Sigmoid colon (tissue), 7 donors: ENCODE results near the gene CYP27B1. TPM values are rescaled to one million over a fixed set of nuclear protein-coding genes. Genes with fewer than 3 reads are reported as not detected.

Experiments used
- DNase-seq: peaks from one replicate; pipeline ENCODE4 v3.0.0-alpha.2; 2019
- H3K27ac ChIP-seq, 4 donors: fragments of 200-600 bp; sonication (generic); one replicate each; pipeline ENCODE4 v1.5.1; 2016 to 2019; ENCODE audit warnings: mild to moderate bottlenecking in 1 of 4
- H3K27me3 ChIP-seq, 3 donors: fragments of 200-600 bp; sonication (generic); one replicate each; pipeline ENCODE4 v1.5.1; 2019; ENCODE audit warnings: mild to moderate bottlenecking in 1 of 3
- H3K36me3 ChIP-seq, 4 donors: fragments of 200-600 bp; sonication (generic); one replicate each; pipeline ENCODE4 v1.5.1; 2016 to 2019
- H3K4me1 ChIP-seq, 4 donors: fragments of 200-600 bp; sonication (generic); one replicate each; pipeline ENCODE4 v1.5.1; 2017 to 2019
- H3K4me3 ChIP-seq, 4 donors: fragments of 200-600 bp; sonication (generic); one replicate each; pipeline ENCODE4 v1.5.1; 2017 to 2019; ENCODE audit warnings: mild to moderate bottlenecking in 2 of 4, moderate library complexity in 1 of 4
- H3K9me3 ChIP-seq, 4 donors: fragments of 200-600 bp in 3 of 4; sonication (generic) in 3 of 4; one replicate each; pipeline versions ENCODE4 v1.5.1 to v1.6.1; 2013 to 2019
- EP300 ChIP-seq, 4 donors: sonication (generic); formaldehyde crosslinking; IDR thresholded peaks; one replicate each; pipeline ENCODE4 v1.6.1; 2017; ENCODE audit warnings: antibody characterized with exemption in 4 of 4
- POLR2A ChIP-seq, 2 donors: fragments of 450-650 bp; IDR thresholded peaks; one replicate each; pipeline ENCODE4 v1.6.1; 2016; ENCODE audit warnings: antibody characterized with exemption in 2 of 2, mild to moderate bottlenecking in 2 of 2, moderate library complexity in 2 of 2
- POLR2AphosphoS5 ChIP-seq, 4 donors: sonication (generic); formaldehyde crosslinking; IDR thresholded peaks; one replicate each; pipeline ENCODE4 v1.6.1; 2017; ENCODE audit warnings: antibody characterized with exemption in 4 of 4
- WGBS, 2 donors: extraction: QIAGEN DNeasy Blood & Tissue Kit; methylation state at CpG; one replicate each; pipeline ENCODE4 v1.1.7; 2013; 5-methylcytosine and 5-hydroxymethylcytosine counted together
- intact Hi-C: fragments of 100-400 bp; cut with DNase I; formaldehyde crosslinking; loops from one replicate; pipeline ENCODE4 v1.15.1; 2023
- polyA plus RNA-seq, 3 donors: library from polyadenylated mRNA; stranded (reverse); fragments of 200-250 nt; gene quantifications; one replicate each; pipeline ENCODE4 v1.2.3, GENCODE V29; 2013
- total RNA-seq, 4 donors: library from RNA; depleted of rRNA; stranded (reverse); fragments of >200 nt; gene quantifications; one replicate each; pipeline ENCODE4 v1.1.0, GENCODE V29; 2016
- TF ChIP-seq, protein P1 (sequence below), 4 experiments: fragments of 450-650 bp in 3 of 4; fragments of 200-600 bp in 1 of 4; IDR thresholded peaks; one replicate each; pipeline ENCODE4 v1.5.1; 2016 to 2019; ENCODE audit warnings: antibody characterized with exemption in 4 of 4, mild to moderate bottlenecking in 3 of 4, moderate library complexity in 2 of 4
- donor health status: healthy with polysubstance abuse.
- donor health status: Bipolar disorder and iron deficiency.
- donor health status: healthy.

The CYP27B1 gene
- total and polyA plus RNA-seq, 7 donors, result 0.28 to 2.0 (median 1.2) TPM; not detected in 4

DNA sequence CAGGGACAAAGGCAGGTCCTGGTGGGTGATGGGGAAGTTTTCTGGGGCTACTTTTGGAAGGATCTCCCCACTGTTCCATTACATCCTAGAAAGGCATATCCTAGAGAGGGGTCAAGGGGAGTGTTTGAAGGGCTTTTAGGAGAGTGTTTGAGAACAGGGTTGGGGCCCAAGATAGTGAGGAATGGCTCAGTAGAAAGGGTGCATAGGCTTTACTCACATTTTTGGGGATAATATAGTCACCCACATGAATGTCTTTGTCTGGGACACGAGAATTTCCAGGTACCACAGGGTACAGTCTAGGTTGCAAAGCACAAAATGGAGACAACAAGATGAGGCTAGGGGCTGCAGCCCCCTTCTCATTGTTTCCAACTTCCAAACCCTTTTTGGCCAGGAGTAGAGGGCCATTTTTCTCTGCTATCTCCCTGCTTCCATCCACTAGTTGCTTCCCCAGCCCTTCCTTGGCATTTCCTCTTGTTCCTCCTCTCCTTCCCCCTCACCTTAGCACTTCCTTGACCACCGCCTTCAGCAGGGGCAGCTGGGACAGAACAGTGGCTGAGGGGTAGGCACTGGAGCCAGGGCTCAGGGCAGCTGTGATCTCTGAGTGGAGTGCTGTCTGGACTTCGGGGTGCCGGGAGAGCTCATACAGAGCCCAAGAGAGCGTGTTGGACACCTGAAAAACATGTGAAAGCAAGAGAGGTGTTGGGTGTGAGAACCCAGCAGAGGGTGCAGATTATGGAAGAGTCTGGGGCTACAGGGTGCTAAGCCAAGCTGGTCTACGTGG is 2.8 kb downstream of the CYP27B1 start:
- H3K36me3 ChIP-seq, result peaks cover 0 to 5% (median under 1%) of the 10 kb centered on the region in 4 donors
- H3K4me3 ChIP-seq, result no peak overlapping the region
- peaks cover 0 to 30% (median 26%) of the 10 kb centered on the region in 4 donors for H3K4me1 ChIP-seq
- H3K27me3 ChIP-seq, result peaks cover 36 to 57% (median 47%) of the 10 kb centered on the region in 3 donors
- no peak for TF ChIP-seq EP300 (IDR thresholded peaks at IDR 0.05)
- intact Hi-C loops, result no loop called here
- H3K9me3 ChIP-seq, result no peaks in the 10 kb centered on the region
- no peak overlapping the region for H3K27ac ChIP-seq
- 83 to 89% methylated on average over 6 of the region's 6 CpGs for WGBS, 2 donors
- DNase-seq, result no peak

DNA sequence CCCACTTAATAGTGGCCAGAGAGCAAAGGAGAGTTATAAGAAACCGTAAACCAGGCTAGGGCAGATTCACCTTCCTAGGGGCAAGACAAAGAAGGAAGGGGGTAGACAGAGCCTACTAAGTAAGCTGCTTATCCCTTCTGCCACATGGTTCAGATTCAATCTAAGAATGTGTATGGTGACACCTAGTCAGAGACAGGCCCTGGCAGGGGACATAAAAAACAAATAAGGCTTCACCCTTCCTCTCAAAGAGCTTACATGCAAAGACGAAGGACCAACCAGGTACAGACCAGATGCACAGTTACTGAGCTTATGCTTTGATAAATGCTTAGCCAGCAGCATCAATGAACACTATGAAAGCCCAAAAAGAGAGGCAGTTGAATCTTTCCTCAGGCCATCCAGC is 4.4 kb downstream of the CYP27B1 start:
- Histone ChIP-seq H3K36me3 (peaks cover 0 to 19% (median 13%) of the 10 kb centered on the region in 4 donors), H3K4me1 (peaks cover 0 to 30% (median 26%) of the 10 kb centered on the region in 4 donors), H3K4me3 (no peak overlapping the region), H3K27ac (no peak overlapping the region), H3K9me3 (no peaks in the 10 kb centered on the region), H3K27me3 (peaks cover 36 to 57% (median 47%) of the 10 kb centered on the region in 3 donors)
- intact Hi-C loops, result no loop called here
- 89 to 92% methylated on average over 2 of the region's 2 CpGs for WGBS, 2 donors
- TF ChIP-seq POLR2AphosphoS5 (IDR thresholded peaks at IDR 0.05) (no peak), EP300 (IDR thresholded peaks at IDR 0.05) (no peak), POLR2A (IDR thresholded peaks at IDR 0.05) (no peak)
- TF ChIP-seq, protein P1, sequence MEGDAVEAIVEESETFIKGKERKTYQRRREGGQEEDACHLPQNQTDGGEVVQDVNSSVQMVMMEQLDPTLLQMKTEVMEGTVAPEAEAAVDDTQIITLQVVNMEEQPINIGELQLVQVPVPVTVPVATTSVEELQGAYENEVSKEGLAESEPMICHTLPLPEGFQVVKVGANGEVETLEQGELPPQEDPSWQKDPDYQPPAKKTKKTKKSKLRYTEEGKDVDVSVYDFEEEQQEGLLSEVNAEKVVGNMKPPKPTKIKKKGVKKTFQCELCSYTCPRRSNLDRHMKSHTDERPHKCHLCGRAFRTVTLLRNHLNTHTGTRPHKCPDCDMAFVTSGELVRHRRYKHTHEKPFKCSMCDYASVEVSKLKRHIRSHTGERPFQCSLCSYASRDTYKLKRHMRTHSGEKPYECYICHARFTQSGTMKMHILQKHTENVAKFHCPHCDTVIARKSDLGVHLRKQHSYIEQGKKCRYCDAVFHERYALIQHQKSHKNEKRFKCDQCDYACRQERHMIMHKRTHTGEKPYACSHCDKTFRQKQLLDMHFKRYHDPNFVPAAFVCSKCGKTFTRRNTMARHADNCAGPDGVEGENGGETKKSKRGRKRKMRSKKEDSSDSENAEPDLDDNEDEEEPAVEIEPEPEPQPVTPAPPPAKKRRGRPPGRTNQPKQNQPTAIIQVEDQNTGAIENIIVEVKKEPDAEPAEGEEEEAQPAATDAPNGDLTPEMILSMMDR (IDR thresholded peaks at IDR 0.05), result no peak
- no peak for DNase-seq

DNA sequence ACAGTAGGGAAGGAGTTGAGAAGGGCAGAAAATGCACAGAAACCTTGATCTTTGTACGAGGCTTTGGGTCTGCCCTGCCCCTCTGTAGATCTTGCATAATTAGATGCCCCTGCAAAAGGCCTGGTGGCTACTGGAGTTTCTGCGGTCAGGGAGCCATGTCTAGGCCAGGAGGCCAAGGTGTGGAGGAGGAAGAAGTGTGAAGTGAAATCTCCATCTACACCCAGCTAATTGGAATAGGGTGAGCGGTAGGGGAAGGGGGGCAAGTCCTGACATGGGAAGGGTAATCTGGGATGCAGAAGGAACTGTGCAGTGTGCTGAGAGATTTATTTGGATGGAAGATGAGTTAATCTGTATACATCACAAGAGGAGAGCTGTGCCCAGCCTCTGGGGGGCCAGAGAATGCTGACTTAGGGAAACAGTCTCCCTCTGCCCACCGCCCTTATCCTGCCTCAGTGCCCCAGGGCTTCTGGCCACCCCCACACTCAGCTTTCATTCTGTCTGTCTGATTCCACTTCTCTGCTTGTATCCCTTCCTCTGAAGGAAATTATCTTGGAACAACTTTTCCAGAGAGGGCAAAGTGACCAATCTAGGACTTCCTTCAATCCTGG is 5.4 kb downstream of the CYP27B1 start:
- Histone ChIP-seq H3K36me3 (peaks cover 0 to 22% (median 13%) of the 10 kb centered on the region in 4 donors), H3K27ac (no peak overlapping the region), H3K4me1 (peaks cover 0 to 28% (median 22%) of the 10 kb centered on the region in 4 donors), H3K9me3 (no peaks in the 10 kb centered on the region), H3K27me3 (peaks cover 36 to 54% (median 44%) of the 10 kb centered on the region in 3 donors), H3K4me3 (no peak overlapping the region)
- TF ChIP-seq POLR2A (IDR thresholded peaks at IDR 0.05) (no peak), EP300 (IDR thresholded peaks at IDR 0.05) (no peak), POLR2AphosphoS5 (IDR thresholded peaks at IDR 0.05) (no peak)
- TF ChIP-seq, protein P1 (IDR thresholded peaks at IDR 0.05), result no peak
- no peak for DNase-seq
- intact Hi-C loops, result no loop called here
- 95% methylated on average over 4 of the region's 4 CpGs for WGBS, 2 donors

DNA sequence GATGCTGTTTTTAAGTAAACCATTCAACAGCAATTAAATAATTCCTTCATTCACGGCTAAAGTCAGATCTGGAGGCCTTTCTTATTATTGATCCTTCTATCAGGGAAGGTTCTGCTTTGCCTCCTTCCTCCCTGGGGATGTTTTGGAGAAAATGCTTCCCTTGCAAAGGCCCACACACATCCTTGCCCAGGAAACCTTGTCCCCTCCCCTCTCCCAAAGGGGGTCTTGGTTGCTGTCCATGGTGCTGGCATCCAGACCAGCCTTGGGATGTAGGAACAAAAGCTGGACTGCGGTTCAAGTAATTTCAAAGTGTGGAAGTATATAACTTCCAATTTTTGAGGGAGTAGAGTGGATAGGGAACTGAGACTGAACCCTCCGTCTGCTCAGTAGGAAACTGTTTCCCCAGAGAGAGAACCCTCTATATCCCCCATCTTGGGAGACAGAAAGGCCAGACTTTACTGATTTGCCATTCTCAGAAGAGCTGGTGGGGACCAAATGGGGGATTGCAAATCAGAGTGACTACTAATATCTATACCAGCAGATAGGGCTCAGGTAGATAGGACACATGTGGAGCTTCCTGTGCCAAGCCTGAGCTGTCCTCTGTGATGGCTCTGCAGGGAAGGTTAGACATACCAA is 6.4 kb downstream of the CYP27B1 start:
- H3K4me3 ChIP-seq, result no peak overlapping the region
- H3K36me3 ChIP-seq, result peaks cover 0 to 22% (median 13%) of the 10 kb centered on the region in 4 donors
- peaks cover 29 to 44% (median 34%) of the 10 kb centered on the region in 3 donors for H3K27me3 ChIP-seq
- intact Hi-C loops, result no loop called here
- TF ChIP-seq POLR2A (IDR thresholded peaks at IDR 0.05) (no peak), EP300 (IDR thresholded peaks at IDR 0.05) (no peak), POLR2AphosphoS5 (IDR thresholded peaks at IDR 0.05) (no peak)
- TF ChIP-seq, protein P1 (IDR thresholded peaks at IDR 0.05), result no peak
- H3K27ac ChIP-seq, result no peak overlapping the region
- H3K9me3 ChIP-seq, result no peaks in the 10 kb centered on the region
- 90 to 91% methylated on average over 3 of the region's 3 CpGs for WGBS, 2 donors
- H3K4me1 ChIP-seq, result peaks cover 0 to 27% (median 20%) of the 10 kb centered on the region in 4 donors
- DNase-seq, result no peak
